ENCODE measurements around the gene TEDDM1. TPM values are rescaled to one million over a fixed set of nuclear protein-coding genes. Genes with fewer than 3 reads are reported as not detected.

TEDDM1 gene
- total RNA-seq, 1 donor from 2014 or later, result 4.6 TPM

- DNase-seq (ENCODE audit: low spot score), result no peak
Measured at GRCh38 chr1:182407724-182408123, 7.3 kb upstream of the TEDDM1 start.

GRCh38 chr1:182406012-182406411, 5.5 kb upstream of the TEDDM1 start:
- no peak for DNase-seq (ENCODE audit: low spot score)

GRCh38 chr1:182405578-182405977, 5.1 kb upstream of the TEDDM1 start:
- no peak for DNase-seq (ENCODE audit: low spot score)

DNA sequence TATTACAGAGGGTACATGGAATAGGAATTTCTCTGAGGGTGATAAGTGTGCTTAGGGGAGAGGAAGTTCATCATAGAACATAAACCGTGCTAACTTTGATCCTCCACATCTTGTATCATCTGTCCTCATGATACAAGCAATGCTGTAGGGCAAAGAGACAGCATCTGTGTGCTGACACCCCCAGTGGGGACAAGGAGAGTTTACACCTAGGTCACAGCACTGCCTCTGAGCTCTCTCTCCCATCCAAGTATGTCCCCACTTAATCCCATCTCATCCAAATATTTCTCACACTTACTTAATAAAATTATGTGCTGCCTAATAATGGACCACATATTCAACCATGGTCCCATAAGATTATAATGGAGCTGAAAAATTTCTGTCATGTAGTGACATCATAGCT, 4.3 kb upstream of the TEDDM1 start:
- no peak for DNase-seq (ENCODE audit: low spot score)

DNA sequence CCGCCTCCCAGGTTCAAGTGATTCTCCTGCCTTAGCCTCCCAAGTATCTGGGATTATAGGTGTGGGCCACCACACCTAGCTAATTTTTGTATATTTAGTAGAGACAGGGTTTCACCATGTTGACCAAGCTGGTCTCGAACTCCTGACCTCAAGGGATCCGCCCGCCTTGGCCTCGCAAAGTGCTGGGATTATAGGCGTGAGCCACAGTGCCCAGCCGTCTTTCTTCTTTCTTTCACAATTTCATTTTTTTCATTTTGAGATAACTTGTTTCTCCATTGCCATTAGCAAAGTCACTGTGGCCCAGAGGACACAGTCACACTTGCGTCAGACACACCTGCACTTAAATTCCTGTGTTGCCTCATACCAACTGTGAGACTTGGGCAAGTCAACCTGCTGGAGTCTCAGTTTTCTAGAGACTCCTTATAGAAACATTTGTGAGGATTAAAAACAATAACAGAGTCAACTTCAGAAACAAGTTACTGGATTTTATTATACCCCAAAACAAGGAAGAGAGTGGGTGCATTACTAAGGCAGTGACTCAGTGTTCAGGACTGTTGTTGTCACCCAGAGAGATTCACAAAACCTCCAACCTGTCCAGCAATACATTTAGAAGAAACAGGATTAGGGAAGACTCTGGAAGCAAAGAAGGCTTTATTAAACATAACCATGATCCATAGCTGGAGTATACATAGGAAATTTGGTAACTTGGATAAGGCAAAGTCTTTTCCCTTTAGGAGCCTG, 2.6 kb downstream of the TEDDM1 start:
- no peak for DNase-seq (ENCODE audit: low spot score)

DNA sequence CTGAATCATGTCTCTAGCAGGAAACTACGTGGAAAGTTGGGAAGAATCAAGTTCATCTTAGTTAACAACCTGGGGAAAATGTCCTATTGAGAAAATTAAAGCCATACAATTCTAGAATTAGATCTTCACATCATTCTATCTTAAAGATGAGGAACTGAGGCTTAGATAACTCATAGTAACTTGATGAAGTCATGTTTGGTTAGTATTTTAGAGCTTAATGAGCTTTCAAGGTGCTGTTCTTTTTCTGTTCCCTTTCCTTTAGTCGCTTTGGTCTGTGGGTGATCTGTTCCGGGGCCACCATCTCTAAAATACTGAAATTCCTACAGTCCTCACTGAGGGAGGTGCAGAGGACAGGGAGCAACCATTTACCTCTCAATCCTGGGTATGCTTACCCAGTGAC, 4.6 kb downstream of the TEDDM1 start:
- DNase-seq (ENCODE audit: low spot score), result no peak

DNA sequence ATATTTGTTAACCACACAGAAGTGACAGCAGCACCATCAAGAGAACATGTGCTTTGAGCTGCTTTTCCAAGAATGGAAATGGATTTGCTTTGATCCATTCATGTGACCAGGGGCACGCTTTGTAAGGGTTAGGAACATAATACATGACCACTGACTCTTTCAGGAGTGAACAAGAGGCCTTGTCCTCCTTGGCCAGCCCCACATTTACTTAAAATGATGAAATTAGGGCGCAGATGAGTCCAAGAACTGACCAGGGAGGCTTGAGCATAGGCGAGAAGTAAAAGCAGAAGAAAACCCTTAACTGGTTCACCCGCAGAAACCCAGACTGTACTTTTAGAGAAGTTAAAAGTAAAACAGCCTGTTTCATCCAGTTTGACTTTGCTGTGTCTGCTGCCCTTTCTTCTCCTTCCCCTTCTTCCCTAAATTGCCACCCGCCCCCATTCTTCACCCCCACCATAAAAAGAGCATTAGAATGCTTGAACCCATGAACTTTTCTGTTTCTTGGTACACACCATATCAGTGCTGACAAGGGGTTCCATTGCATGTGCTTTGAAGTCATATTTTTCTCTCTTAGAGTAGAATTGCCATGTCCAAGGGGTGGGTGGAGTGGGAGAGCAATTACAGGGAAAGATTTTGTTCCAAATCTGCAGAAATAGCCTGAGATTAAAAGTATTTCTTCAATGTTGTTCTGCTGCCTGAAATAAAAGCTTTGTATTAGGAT, 6.3 kb downstream of the TEDDM1 start:
- peak; percentile 52 for DNase-seq (ENCODE audit: low spot score)

DNA sequence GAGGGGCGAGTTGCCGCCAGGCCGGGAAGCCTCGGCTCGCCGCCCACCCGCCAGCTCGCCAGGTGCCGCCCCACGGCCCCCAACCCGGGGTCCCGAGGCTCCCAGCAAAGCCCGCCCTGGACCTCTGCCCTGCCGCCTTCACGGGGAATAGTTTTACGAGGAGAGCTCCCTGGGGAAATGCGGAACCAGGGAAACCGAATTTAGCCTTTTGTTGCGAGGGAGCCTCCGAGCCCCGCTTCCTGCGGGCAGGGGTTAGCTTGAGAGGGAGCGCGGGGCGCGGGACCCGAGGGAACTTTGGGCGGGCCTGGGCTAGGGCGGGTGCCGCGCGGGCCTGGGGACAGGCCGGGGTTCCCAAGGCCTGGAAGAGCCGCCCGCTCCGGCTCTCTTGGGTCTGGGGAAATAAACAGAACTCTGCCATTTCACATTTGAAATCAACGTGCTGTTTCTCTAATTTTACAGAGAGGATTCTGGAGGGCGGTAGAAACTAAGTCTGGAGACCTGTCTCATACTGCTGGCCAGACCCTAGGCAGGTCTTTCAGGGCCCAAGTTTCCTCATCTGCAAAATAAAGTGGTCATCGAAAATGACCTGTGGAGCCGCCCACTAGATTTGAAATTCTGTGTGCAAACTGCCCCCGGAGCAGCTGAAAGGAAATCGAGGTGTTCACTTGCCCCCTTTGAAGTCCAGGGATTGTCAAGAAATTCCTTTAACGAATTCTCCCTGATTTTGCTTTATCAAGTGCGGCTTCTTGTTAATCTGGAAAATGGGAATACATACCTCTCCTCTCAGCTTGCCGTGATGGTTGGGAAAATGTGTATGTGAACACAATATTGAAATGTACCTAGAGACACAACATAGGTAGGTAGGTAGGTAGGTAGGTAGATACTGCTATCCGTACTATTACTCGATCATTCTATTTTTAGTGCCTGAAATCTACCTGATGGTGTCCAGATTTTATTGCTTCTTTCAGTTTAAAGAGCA, 8.1 kb downstream of the TEDDM1 start:
- DNase-seq (ENCODE audit: low spot score), result peak; percentile 69

GRCh38 chr1:182391362-182392049, 9.0 kb downstream of the TEDDM1 start, which contains the start of gene GLUL:
Gene GLUL, minus strand, starts transcription at chr1:182391790. Its CDS starts 3,053 bp downstream, at chr1:182388737.
- peak; percentile 96 for DNase-seq (ENCODE audit: low spot score)

GRCh38 chr1:182391028-182391361, 9.5 kb downstream of the TEDDM1 start:
- no peak for DNase-seq (ENCODE audit: low spot score)

DNA sequence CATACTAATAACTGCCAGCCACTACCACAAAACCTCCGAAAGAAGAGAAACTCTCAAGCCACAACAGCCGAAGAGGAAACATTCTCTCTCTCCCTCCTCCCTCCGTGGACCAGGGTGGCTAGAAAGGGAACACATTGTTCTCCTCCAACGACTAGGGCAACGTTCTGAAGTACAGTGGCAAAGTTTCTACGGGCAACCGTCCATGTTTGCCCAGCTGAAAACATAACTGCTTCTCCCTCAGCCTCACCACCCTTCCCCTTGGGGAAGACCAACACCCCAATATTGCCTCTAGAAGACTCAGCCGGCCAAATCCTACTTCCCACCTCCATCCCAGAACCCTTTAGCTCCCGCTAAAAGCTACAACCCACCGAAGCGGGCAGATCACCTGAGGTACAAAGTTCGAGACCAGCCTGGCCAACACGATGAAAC, 10.8 kb downstream of the TEDDM1 start:
- DNase-seq (ENCODE audit: low spot score), result peak; percentile 18

- no peak for DNase-seq (ENCODE audit: low spot score)
Measured at GRCh38 chr1:182388392-182389134, 11.9 kb downstream of the TEDDM1 start.

- no peak for DNase-seq (ENCODE audit: low spot score)
Measured at GRCh38 chr1:182387566-182387965, 12.9 kb downstream of the TEDDM1 start.

GRCh38 chr1:182386980-182387379, 13.5 kb downstream of the TEDDM1 start:
- DNase-seq (ENCODE audit: low spot score), result no peak

DNA sequence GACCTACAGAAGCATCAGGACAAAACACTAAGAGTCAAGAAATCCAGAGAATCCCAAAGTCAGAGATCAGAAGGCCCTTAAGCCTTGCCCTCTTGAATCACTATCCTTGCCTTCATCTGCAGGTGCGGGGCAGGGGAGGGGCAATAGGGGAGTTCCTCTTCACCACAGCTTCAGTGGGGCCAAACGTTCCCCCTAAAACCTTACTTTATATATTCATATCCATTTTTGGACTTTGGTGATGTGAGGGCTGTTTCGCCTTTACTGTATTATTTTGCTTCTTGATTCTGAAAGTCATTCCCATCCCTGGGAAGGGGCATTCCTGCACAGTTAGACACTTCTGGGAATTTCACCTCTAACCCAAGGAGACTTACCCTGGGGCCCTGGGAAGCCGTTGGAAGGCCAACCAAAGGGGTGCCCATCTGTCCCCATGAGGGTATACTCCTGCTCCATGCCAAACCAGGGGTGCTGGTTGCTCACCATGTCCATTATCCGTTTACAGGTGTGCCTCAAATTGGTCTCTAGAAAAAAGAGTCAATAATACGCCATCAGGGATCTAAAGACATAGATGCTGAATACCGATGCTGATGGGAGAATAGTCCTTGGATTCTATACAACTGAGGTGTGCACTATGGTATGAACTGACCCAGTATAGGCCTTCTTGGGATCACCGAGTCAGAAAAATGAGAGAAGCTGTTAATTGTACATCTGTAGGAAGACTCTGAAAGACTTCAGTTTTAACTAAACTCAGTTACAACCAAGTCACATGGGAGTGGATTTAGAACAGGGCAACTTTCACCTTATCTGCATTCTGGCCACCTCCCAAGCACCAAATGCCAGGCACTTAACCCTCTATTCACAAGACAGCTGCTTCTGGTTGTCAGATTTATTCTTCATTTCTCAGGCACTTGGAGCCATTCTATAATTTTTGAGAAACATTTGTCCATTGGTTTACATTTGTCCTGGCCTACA, 14.3 kb downstream of the TEDDM1 start:
- DNase-seq (ENCODE audit: low spot score), result no peak

DNA sequence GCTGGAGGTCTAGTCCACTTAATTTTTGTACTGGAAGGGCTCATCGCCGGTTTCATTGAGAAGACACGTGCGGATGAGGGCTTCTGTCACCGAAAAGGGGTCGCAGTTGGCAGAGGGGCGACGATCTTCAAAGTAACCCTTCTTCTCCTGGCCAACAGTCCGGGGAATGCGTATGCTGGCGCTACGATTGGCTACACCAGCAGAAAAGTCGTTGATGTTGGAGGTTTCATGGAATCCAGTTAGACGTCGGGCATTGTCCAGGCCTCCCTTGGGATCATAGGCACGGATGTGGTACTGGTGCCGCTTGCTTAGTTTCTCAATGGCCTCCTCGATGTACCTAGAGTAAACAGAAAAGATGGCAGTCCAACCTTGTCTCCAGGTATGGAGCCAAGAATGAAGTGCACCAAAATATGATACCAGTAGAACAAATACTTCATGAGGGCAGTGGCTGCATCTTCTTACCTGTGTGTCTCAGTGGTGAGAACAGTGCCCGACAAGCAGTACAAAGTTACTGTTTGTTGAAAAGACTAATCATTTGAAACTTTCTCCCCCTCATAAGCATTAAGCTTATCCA, 16.0 kb downstream of the TEDDM1 start:
- DNase-seq (ENCODE audit: low spot score), result no peak

GRCh38 chr1:182383934-182384333, 16.5 kb downstream of the TEDDM1 start:
- DNase-seq (ENCODE audit: low spot score), result no peak

GRCh38 chr1:182383037-182383661, 17.3 kb downstream of the TEDDM1 start:
- no peak for DNase-seq (ENCODE audit: low spot score)

Data from umbilical cord (tissue), 2 donors.